DND-41 (cell line): ENCODE measurements around the gene TMEM259.

Source experiments
- ATAC-seq: fragments of 200-7000 bp; cut with Tn5 transposase; 3 replicates; pipeline ENCODE4 v1.9.1; 2021; ENCODE audit warnings: low read depth; ENCODE audit not compliant: insufficient read depth
- DNase-seq: peaks from one replicate; pipeline ENCODE4 v3.0.0-alpha.2; 2020
- H2AFZ ChIP-seq: 2 replicates; pipeline ENCODE4 v1.6.0; 2012; ENCODE audit warnings: low read depth, low read length
- H3K27ac ChIP-seq: 2 replicates; pipeline ENCODE4 v1.5.1; 2012; ENCODE audit warnings: low read length, inconsistent platforms
- H3K27me3 ChIP-seq: fragments of 200-600 bp; sonication (generic); 2 replicates; pipeline ENCODE4 v1.6.0; 2012; ENCODE audit warnings: low read length, mild to moderate bottlenecking, inconsistent platforms; ENCODE audit not compliant: insufficient read depth, poor library complexity
- H3K36me3 ChIP-seq: 2 replicates; pipeline ENCODE4 v1.5.1; 2012; ENCODE audit warnings: low read length, inconsistent platforms; ENCODE audit not compliant: insufficient read depth
- H3K4me1 ChIP-seq: 2 replicates; pipeline ENCODE4 v1.5.1; 2012; ENCODE audit warnings: mild to moderate bottlenecking, low read length; ENCODE audit not compliant: insufficient read depth
- H3K4me2 ChIP-seq: 2 replicates; pipeline ENCODE4 v1.6.0; 2012; ENCODE audit warnings: mild to moderate bottlenecking, moderate library complexity, low read length, inconsistent platforms; ENCODE audit not compliant: insufficient read depth
- H3K4me3 ChIP-seq, 2 experiments: fragments of 200-600 bp in 1 of 2; shearing (Covaris generic) in 1 of 2; 2 replicates each; pipeline ENCODE4 v1.5.1; 2012 to 2016; ENCODE audit warnings: inconsistent platforms in 2 of 2, low read length in 2 of 2, mild to moderate bottlenecking in 2 of 2, low read depth in 1 of 2, moderate library complexity in 1 of 2
- H3K79me2 ChIP-seq: 2 replicates; pipeline ENCODE4 v1.6.0; 2012; ENCODE audit warnings: low read length, inconsistent platforms; ENCODE audit not compliant: insufficient read depth
- H3K9ac ChIP-seq: 2 replicates; pipeline ENCODE4 v1.6.0; 2012; ENCODE audit warnings: low read depth, mild to moderate bottlenecking, inconsistent platforms, low read length, moderate library complexity
- H3K9me3 ChIP-seq: 2 replicates; pipeline ENCODE4 v1.5.1; 2012; ENCODE audit warnings: low read length, moderate library complexity, mild to moderate bottlenecking, inconsistent platforms; ENCODE audit not compliant: insufficient read depth, severe bottlenecking
- H4K20me1 ChIP-seq: 2 replicates; pipeline ENCODE4 v1.6.0; 2012; ENCODE audit warnings: low read length; ENCODE audit not compliant: insufficient read depth
- CTCF ChIP-seq: IDR thresholded peaks from 2 replicates; pipeline ENCODE4 v1.5.1; 2012; ENCODE audit warnings: borderline replicate concordance, low read length, moderate library complexity, mild to moderate bottlenecking; ENCODE audit not compliant: poor library complexity, severe bottlenecking; ENCODE audit errors: extremely low read depth
- EZH2 ChIP-seq: IDR thresholded peaks from 3 replicates; pipeline ENCODE4 v1.6.1; 2012; ENCODE audit warnings: borderline replicate concordance, low read depth, mild to moderate bottlenecking, moderate library complexity, low read length, inconsistent platforms; ENCODE audit not compliant: severe bottlenecking

The TMEM259 gene

GRCh38 chr19:1063909-1064660 lies 43.2 kb upstream of the TMEM259 start:
- no peak overlapping the region for H3K4me2 ChIP-seq
- H3K4me1 ChIP-seq = peaks cover 43% of the 10 kb centered on the region
- no peak overlapping the region for H2AFZ ChIP-seq
- H3K27me3 ChIP-seq = no peaks in the 10 kb centered on the region
- H3K9ac ChIP-seq = no peak overlapping the region
- H3K36me3 ChIP-seq = peaks cover 11% of the 10 kb centered on the region
- TF ChIP-seq EZH2 = no peak
- no peak for TF ChIP-seq CTCF
- ATAC-seq = no peak
- peaks cover 28% of the 10 kb centered on the region for H3K79me2 ChIP-seq
- no peak overlapping the region for H3K27ac ChIP-seq
- no peak for DNase-seq
- peaks cover 11% of the 10 kb centered on the region for H4K20me1 ChIP-seq
- no peaks in the 10 kb centered on the region for H3K9me3 ChIP-seq
- no peak overlapping the region for H3K4me3 ChIP-seq

GRCh38 chr19:1063030-1063908 lies 42.3 kb upstream of the TMEM259 start:
- DNase-seq = peak; percentile 54
- Histone ChIP-seq H3K79me2 (peaks cover 20% of the 10 kb centered on the region), H3K4me1 (peaks cover 35% of the 10 kb centered on the region), H3K4me2 (no peak overlapping the region), H3K9ac (no peak overlapping the region), H2AFZ (no peak overlapping the region), H3K27me3 (no peaks in the 10 kb centered on the region), H3K27ac (no peak overlapping the region), H3K4me3 (no peak overlapping the region), H3K9me3 (peaks cover 8% of the 10 kb centered on the region), H3K36me3 (peaks cover 10% of the 10 kb centered on the region), H4K20me1 (peaks cover 3% of the 10 kb centered on the region)
- ATAC-seq = no peak
- TF ChIP-seq CTCF (no peak), EZH2 (no peak)

GRCh38 chr19:1062387-1063029 lies 41.6 kb upstream of the TMEM259 start:
- TF ChIP-seq CTCF (no peak), EZH2 (no peak)
- Histone ChIP-seq H3K79me2 (peaks cover 13% of the 10 kb centered on the region), H3K9me3 (peaks cover 15% of the 10 kb centered on the region), H3K27me3 (no peaks in the 10 kb centered on the region), H3K4me3 (no peak overlapping the region), H3K9ac (no peak overlapping the region), H2AFZ (no peak overlapping the region), H3K27ac (no peak overlapping the region), H4K20me1 (no peaks in the 10 kb centered on the region), H3K36me3 (peaks cover 13% of the 10 kb centered on the region), H3K4me1 (peaks cover 27% of the 10 kb centered on the region), H3K4me2 (no peak overlapping the region)
- DNase-seq (no peak), ATAC-seq (no peak)
